ENCODE measurements around the gene CRCP.
"Not testable (repeated sequence)": the region's sequence is repeated elsewhere in the genome, so short reads cannot be mapped to it uniquely, and the experiment has no call there.

CRCP gene

DNA sequence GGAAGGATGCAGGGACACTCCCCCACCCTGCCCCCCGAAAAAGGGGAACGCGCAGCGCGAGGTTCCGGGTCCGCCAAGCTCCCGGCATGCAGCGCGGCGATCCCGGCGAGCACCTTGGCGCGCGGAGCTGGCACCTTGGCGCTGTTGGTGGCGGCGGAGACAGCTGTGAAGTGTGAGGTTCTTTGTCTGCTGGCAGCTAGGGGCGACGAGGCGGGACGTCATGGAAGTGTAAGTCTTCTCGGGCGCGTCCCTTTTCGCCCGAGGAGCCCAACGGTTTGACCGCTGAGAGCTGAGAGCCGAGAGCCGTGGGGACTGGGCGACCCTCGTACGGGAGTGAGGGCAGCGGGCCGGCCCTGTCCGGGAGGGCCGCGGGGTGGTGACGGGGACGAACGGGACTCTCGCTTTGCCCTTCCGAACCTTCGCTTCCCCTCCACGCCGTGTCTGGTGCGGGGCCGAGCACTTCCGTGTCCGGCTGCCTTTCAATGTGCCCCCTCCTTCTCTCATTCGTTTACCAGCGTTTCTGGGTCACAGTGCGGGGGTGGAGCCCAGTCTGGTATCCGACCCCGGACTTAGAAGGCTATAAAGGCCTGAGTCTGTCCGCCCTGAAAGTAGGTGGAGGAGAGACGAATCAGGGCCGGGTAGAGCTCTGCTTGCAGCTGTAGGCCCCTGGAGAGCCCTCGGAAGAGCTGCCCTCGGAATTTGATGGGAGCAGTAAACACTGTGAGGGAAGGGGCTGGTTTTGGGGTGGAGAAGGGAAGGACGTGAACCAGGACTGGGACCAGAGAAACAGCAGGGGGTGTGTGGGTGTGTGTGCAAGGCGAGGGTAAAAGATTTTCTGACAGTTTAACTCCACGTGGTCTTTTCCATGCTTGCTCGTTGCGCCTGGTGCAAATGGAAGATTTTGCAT is at the start of gene CRCP:
Gene CRCP (plus strand): TSS at position 105 of the 907 bp plus-strand sequence. CDS start 116 bp downstream, at position 221.
- DNase-seq: peak; percentile 75

DNA sequence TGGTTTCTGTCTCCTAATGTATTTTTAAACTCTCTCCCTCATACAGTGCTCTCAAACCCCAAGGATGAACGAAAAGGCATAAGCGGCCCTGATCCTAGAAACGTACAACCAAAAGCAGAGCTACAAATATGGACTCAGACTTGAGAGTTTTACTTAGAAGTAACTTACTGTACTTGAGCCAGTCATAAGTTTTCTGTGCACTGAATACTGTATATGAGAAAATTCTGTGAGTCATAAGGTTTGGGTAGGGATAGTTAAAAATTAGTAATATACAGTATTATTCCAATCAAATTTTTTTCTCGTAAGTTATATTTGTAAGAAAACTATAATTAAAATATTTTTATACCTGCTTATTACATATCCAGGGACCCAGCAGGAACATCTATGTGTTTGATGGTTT is 44.9 kb upstream of the CRCP start:
- DNase-seq: no peak

DNA sequence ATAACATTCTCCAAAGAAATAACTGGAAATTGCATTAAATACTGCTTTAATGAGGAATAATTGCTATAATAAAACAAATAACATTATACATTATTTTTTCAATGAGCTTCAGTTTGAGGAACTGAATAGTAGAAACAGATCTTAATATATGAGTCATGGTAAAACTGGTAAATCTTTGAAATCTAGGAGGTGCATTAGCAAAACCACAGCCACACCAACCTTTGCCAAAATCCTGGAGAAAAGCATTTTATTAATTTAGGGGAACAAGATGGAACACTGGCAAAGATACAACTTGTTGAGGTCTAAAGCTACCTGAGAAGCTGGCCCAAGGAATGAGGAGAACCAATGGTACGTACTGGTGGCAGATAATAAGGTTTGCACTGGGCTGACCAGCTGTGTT is 44.4 kb upstream of the CRCP start:
- DNase-seq: peak; percentile 37

DNA sequence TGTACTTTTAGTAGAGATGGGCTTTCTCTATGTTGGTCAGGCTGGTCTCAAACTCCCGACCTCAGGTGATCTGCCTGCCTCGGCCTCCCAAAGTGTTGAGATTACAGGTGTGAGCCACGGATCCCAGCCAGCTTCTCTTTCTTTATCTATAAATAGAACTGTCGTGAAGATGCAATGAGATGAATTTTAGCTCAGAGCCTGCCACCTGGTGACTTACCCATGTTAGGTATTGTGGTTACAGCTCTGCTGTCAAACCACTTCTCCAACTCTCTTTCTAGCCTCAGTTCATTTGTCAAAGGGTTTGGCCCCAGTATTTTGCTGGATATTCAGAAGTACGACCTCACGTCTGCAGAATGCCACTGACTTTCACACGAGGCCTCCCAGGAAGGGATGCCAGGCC is 42.4 kb upstream of the CRCP start:
- not testable (repeated sequence) for DNase-seq

DNA sequence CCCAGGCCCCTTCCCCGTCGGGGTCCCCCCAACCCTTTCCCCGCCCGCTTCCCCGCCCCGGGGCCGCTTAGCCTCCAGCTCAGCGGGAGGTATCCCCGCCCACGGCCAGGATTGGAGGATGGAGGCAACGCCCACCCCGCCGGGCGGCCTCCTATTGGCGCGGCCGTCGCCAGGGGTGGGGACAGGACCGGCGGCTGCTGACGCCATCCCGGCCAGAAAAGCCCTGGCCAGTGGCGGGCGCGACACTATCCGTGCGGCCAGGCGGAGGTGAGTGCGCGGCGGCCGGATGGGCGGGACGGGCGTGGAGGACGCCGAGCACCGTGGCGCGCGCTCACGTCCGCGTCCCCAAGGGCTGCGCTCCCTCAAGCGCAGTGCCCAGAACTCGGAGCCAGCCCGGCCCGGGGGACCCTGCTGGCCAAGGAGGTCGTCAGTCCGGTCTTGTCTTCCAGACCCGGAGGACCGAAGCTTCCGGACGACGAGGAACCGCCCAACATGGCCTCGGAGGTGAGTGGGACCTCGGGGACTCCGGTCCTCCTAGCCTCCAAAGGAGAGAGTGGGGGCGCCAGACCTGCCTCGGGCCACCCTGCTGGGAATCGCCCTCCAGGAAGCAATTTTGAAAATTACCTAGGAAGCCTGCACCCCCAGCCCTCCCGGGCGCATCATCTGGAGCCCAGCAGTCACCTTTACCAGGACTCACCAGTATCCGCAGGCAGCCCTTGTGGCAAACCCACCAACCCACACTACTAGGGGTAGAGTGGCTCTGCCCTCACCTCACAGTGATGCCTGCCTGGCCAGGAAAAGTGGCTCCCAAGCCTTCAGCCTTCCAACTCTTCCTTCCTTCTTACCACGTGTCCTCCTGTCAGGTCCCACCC is 38.8 kb upstream of the CRCP start, which contains the start of gene ASL:
Gene ASL (plus strand): TSS at position 230 of the 872 bp plus-strand sequence. CDS start 263 bp downstream, at position 493.
- DNase-seq: peak; percentile 91

DNA sequence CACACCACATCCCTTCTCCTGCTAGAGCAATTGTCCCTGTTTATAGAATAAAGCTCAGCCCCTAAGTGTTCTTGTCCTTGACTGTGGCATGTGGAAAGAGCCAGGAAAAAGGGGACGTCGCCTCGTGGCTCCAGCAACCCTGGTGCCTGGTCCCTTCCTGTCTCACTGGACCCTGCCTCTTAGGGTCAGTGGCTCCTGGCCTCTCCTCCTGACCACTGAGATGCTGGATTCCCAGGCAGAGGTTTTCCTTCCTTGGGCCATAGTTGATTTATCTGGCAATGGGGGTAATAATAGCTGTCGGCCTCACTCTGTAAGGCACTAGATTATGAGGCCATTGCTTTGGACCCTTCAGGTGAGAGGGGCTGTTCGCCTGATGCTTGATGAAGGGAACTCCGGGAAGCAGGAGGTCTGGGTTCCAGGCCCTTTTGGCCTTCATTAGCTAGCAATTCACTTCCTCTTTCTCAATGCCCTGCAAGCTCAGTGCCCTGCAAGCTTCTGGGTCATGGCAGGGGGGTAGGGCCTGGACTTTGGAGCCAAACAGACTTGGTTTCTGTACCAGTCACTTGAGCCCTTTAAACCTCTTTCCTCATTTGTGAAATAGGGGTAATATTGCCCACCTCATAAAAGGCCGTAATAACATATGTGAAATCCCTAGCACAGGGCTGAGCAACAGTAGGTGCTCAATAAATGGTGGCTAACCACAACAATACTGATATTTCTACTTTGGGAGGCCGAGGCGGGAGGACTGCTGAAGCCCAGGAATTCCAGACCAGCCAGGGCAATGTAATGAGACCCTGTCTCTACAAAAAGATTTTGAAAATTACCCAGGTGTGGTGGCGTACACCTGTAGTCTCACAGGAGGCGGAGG is 38.0 kb upstream of the CRCP start:
- DNase-seq: no peak

DNA sequence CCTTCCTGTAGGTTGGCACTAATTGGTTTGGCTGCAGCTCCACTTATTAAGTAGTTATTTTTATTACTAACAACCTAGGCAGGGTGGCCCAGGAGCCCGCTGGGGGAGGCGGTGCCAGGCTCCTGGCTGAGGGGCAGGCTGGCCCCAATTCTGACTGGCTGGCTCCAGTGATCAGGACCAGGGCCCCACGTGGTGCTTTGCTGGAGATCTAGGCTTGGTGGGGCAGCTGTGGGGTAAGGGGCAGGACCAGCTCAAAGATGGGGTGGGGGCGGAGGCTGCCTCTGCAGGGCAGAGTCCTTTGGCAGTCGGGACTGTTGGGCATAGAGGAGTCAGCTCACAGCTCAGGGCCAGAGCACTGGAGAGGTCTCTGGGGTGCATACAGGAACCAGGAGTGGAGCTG is 36.6 kb upstream of the CRCP start:
- no peak for DNase-seq

DNA sequence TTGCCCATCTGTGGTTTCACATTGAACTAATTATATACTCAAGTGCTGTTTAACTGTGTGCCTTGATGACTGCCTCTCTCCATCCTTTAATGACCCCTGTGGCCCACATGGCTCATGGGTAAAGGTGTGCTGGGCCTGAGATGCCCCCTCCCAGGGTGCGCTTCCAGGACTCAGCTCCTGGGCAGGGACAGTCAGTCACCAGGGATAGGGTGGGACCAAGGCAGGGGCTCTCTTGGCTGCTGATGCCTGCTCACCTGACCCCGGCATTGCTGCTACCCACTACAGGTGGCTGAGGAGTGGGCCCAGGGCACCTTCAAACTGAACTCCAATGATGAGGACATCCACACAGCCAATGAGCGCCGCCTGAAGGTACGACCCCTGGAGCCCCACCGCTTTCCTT is 32.6 kb upstream of the CRCP start:
- no peak for DNase-seq

DNA sequence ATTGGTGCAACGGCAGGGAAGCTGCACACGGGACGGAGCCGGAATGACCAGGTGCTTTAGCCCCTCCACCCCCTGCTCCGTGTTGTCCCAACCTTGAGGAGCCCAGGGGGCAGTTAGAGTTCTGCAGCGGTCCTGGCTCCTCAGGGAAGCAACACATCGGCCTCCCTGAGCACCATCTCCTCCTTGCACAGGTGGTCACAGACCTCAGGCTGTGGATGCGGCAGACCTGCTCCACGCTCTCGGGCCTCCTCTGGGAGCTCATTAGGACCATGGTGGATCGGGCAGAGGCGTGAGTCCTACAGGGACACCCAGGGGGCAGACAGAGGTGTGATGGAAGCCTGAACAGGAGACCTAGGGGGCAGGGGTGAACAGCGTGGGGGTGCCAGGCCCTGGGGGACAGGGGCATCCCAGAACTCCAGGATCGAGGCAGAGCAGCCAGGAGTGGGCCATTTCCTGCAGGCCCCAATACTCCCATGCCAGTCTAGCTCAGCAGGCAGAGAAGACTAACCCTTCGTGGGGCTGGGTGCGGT is 31.7 kb upstream of the CRCP start:
- no peak for DNase-seq

DNA sequence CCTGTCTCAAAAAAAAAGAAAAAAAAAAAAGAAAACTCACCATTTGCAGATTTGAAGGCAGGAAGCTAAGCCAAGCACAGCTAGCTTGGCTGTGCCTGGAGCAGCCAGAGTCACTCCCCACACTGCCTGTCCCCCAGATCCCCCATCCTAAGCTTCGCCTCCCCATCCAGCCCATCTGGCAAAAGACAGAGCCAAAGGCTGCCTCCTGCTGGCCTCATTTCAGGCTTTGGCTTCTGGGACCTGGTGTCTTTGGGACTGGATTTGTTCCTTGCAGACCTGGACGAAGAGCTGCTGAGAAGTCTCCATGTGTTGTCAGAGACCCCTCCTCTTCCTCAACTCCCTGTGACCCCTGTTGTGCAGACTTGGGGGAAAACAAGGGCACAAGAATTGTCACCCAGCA is 31.0 kb upstream of the CRCP start:
- DNase-seq: no peak

DNA sequence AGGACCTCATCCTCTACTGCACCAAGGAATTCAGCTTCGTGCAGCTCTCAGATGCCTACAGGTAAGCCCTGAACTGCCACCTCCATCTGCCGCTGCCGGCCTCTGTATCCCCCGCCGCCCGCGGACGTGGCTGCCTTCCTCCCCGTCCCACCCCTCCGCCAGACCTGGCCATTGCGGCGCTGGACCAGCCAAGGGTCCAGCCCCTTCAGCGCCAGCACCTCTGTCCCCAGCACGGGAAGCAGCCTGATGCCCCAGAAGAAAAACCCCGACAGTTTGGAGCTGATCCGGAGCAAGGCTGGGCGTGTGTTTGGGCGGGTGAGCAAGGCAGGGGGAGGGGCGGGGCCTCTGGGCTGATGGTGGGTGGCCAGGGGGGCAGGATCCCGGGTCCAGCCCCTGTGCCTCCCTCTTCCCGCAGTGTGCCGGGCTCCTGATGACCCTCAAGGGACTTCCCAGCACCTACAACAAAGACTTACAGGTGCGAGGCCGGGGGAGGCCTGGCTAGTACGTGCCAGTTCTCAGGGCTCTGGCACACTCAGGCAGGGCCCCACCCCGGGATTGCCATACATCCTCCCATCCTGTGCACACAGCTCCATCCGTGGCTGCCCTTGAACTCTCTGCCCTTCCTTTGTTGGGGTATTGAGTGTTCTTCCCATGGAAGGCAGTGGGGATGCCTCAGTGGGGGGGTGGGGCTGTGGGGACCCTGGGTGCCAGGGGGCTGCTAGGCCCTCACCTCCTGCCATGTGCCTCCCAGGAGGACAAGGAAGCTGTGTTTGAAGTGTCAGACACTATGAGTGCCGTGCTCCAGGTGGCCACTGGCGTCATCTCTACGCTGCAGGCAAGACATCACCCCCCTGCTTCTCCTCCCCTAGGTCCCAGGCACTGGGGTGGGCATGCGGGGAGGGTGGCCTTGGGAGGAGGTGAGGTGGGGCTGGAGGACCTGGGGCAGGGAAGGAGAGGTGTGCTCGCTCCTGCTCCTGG is 25.5 kb upstream of the CRCP start:
- no peak for DNase-seq

DNA sequence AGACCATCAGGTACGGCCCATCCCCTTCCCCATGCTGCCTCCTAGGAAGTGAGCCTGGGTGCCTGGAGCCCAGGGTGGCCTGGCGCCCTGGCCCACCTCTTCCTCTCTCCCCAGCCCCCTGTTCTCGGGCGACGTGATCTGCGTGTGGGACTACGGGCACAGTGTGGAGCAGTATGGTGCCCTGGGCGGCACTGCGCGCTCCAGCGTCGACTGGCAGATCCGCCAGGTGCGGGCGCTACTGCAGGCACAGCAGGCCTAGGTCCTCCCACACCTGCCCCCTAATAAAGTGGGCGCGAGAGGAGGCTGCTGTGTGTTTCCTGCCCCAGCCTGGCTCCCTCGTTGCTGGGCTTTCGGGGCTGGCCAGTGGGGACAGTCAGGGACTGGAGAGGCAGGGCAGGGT is 22.0 kb upstream of the CRCP start:
- no peak for DNase-seq

DNA sequence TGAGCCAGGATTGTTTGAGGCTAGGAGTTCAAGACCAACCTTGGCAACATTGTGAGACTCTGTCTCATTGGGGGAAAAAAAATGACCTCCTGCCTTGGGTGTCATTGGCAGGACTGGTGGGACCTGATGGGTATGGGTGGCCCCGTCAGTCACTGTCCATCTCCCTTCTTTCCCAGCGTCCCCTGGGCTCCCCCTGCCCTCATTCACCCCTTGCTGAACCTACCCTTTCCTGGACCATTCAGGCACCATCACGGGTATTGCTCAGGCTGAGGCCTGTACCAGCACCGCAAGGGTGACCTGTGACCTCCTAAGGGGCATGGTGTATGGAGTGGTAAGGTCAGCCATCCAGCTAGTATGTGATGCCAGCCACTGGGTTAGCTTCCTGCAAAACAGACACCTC is 19.6 kb upstream of the CRCP start:
- no peak for DNase-seq

DNA sequence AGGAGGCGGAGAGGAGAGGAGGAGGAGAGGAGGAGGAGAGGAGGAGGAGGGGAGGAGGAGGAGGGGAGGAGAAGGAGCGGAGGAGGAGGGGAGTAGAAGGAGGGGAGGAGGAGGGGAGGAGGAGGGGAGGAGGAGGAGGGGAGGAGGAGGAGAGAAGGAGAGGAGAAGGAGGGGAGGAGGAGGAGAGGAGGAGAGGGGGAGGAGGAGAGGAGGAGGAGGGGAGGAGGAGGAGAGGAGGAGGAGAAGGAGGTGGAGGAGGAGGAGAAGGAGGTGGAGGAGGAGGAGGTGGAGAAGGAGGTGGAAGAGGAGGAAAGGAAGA is 15.5 kb upstream of the CRCP start:
- peak; percentile 40 for DNase-seq

DNA sequence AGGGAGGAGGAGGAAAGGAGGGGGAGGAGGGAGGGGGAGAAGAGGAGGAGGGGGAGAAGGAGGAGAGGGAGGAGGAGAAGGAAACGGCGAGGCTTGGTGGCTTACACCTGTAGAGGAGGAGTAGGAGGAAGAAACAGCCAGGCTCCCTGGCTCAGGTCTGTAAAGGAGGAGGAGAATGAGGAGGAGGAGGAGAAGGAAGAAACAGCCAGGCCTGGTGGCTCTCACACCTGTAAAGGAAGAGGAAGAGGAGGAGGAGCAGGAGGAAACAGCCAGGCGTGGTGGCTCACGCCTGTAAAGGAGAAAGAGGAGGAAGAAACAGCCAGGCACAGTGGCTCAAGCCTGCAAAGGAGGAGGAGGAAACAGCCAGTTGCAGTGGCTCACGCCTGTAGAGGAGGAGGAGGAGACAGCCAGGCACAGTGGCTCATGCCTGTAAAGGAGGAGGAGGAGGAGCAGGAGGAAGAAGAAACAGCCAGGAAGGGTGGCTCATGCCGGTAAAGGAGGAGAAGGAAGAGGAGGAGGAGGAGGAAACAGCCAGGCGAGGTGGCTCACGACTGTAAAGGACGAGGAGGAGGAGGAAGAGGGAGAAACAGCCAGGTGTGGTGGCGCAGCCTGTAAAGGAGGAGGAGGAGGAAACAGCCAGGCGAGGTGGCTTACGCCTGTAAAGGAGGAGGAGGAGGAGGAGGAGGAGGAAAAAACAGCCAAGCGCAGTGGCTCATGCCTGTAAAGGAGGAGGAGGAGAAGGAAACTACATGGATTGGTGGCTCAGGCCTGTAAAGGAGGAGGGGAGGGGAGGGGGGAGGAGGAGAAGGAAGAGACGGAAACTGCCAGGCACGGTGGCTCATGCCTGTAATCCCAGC is 14.9 kb upstream of the CRCP start:
- peak; percentile 92 for DNase-seq

DNA sequence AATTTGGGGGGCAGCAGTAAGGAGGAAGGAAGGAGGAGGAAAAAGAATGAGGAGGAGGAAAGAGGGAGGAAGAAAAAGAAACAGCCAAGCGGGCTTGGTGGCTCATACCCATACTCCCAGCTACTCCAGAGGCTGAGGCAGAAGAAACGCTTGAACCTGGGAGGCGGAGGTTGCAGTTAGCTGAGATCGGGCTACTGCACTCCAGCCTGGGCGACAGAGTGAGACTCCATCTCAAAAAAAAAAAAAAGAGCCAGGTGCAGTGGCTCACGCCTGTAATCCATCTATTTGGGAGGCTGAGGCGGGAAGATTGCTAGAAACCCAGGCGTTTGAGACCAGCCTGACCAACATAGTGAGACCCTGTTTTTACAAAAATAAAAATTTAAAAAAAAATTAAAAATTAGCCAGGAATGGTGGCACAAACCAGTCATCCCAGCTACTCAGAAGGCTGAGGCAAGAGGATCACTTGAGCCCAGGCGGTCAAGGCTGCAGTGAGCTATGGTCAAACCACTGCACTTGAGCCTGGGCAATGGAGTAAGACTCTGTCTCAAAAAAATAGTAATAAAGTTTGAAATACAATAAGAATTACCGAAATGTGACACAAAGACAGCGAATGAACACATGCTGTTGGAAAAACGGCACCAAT is 14.1 kb upstream of the CRCP start:
- no peak for DNase-seq

DNA sequence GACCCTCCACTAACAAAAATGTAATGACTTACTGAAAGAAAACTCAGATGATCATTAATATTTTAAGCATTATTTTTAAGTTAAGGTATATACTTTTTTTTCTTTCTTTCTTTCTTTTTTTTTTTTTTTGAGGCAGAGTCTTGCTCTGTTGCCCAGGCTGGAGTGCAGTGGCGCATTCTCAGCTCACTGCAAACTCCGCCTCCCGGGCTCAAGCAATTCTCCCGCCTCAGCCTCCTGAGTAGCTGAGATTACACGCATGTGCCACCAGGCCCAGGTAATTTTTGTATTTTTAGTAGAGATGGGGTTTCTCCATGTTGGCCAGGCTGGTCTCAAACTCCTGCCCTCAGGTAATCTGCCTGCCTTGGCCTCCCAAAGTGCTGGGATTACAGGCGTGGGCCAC is 12.5 kb upstream of the CRCP start:
- not testable (repeated sequence) for DNase-seq

DNA sequence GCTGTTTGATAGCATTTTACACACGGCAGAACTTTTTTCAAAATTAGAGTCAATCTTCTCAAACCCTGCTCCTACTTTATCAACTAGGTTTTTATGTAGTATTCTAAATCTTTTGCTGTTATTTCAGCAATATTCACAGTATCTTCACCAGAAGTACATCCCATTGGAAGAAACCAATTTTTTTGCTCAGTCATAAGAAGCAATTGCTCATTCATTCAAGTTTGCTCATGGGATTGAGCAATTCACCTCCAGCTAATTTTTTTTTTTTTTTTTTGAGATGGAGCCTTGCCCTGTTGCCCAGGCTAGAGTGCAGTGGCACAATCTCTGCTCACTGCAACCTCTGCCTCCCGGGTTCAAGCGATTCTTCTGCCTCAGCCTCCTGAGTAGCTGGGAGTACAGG is 10.7 kb upstream of the CRCP start:
- DNase-seq: peak; percentile 25

DNA sequence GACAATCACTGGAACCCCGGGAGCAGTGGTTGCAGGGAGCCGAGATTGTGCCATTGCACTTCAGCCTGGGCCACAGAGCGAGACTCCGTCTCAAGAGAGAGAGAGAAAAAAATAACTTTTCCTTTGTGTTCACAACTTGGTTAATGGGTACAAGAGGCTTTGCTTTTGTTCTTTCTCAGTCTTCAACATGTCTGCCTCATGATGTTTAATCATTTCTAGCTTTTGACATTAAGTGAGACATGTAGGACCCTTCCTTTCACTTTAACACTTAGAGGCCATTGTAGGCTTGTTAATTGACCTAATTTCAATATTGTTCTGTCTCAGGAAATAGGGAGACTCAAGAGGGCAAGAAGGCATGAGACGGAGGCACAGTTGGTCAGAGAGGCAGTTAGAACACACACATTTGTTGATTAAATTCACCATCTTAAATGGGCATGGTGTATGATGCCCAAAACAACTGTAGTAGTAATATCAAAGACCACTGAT is 9.3 kb upstream of the CRCP start:
- no peak for DNase-seq

DNA sequence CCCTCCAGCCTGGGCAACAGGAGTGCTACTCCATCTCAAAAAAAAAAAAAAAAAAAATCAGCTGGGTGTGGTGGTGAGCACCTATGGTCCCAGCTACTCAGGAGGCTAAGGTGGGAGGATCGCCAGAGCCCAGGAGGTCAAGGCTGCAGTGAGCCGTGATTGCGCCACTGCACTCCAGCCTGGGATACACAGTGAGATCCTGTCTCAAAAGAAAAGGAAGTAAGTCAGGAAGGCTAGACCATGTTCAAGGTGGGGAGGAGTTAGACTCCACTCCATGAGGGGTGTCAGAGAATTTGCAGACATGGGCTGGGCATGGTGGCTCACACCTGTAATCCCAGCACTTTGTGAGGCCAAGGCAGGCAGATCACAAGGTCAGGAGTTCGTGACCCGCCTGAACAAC is 6.2 kb upstream of the CRCP start:
- DNase-seq: not testable (repeated sequence)

Measured in fibroblast of skin of right biceps (primary cell).